Uterus (tissue), 2 donors: ENCODE data around the gene MED13L.

Source experiments
- CTCF ChIP-seq, 4 experiments: fragments of 200-600 bp in 2 of 4; fragments of 450-650 bp in 2 of 4; sonication (generic) in 2 of 4; IDR thresholded peaks; one replicate each; pipeline ENCODE4 v1.5.1; 2016 to 2019; ENCODE audit warnings: antibody characterized with exemption in 4 of 4, mild to moderate bottlenecking in 2 of 4, moderate library complexity in 1 of 4
- POLR2A ChIP-seq, 2 donors: fragments of 450-650 bp; IDR thresholded peaks; one replicate each; pipeline ENCODE4 v1.6.1; 2016; ENCODE audit warnings: antibody characterized with exemption in 2 of 2, mild to moderate bottlenecking in 1 of 2, moderate library complexity in 1 of 2

GRCh38 chr12:116249938-116250337, 27.6 kb downstream of the MED13L start:
- TF ChIP-seq CTCF (IDR thresholded peaks at IDR 0.05): no peak
- TF ChIP-seq POLR2A (IDR thresholded peaks at IDR 0.05): no peak
